GM21529 (cell line): ENCODE results near the gene NCR2.
A peak's percentile ranks its signal among the peaks of the same experiment; 100 is the strongest.
"Not testable (repeated sequence)": the region's sequence is repeated elsewhere in the genome, so short reads cannot be mapped to it uniquely, and the experiment has no call there.

ENCODE experiments used
- ATAC-seq: cut with Tn5 transposase; IDR thresholded peaks from one replicate; pipeline ENCODE4 v1.9.1; 2021; ENCODE audit not compliant: unreplicated experiment

The NCR2 gene, protein sequence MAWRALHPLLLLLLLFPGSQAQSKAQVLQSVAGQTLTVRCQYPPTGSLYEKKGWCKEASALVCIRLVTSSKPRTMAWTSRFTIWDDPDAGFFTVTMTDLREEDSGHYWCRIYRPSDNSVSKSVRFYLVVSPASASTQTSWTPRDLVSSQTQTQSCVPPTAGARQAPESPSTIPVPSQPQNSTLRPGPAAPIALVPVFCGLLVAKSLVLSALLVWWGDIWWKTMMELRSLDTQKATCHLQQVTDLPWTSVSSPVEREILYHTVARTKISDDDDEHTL

DNA sequence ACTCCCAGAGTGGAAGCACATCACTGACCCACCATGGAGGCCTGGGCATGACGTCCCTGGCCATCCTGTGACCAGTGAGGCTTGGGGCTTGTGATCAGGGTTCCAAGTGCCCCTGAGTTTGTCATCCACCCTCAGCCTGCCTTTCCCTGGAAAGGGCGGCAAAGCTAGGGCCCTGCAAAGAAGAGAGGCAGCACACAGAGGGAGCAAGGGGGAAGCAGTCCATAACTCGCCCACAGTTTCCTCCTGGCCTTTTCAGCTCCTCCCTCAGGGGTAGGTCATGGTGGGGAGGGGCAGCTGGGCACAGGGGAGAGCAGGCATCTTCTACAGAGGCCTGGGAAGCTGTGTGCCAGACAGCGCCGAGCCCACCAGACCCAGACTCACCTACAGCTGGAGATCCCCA is at the start of gene NCR2:
Gene NCR2 (plus strand): TSS at position 313 of the 400 bp plus-strand sequence. CDS start 269 bp downstream, outside the sequence.
- no peak for ATAC-seq

DNA sequence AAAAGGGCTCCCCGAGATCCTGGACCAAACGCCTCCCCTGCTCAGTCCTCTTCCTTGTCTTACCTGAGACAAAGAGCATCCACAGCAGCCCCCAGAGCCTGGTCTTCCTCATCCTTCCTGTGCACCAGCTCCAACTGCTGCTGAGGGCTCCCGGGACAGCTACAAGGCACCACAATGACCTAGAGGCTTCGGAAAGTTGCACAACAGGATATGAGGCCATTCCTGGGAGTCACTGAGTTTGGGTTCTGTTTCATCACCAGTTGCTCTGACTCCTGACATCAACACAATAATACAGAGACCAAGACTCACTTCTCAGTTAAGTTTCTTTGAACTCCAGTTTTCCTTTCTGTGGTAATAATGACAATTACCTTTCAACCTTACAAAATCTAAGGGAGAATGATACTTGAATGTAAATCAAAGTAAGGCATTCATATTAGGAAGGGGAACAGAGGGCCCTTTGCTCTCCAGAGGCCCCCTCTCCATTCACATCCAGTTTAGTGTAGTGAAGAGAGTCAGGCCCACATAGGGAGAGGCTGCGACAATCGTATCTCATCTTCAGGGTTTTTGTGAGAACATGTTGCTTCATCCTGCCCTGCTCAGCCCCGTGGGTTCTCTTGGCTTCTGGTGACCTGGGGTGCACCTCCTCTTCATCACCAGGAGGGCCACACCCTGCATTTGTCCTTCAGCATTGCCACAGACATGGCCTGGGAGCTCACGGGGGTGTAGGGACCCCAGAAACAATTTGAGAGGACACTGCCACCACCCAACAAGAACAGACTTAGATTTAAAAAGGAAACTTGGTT is 48.7 kb upstream of the NCR2 start, which contains the start of gene TREM1:
Gene TREM1 (minus strand): TSS at position 139 of the 803 bp plus-strand sequence. CDS start 27 bp downstream, at position 112.
- no peak for ATAC-seq

DNA sequence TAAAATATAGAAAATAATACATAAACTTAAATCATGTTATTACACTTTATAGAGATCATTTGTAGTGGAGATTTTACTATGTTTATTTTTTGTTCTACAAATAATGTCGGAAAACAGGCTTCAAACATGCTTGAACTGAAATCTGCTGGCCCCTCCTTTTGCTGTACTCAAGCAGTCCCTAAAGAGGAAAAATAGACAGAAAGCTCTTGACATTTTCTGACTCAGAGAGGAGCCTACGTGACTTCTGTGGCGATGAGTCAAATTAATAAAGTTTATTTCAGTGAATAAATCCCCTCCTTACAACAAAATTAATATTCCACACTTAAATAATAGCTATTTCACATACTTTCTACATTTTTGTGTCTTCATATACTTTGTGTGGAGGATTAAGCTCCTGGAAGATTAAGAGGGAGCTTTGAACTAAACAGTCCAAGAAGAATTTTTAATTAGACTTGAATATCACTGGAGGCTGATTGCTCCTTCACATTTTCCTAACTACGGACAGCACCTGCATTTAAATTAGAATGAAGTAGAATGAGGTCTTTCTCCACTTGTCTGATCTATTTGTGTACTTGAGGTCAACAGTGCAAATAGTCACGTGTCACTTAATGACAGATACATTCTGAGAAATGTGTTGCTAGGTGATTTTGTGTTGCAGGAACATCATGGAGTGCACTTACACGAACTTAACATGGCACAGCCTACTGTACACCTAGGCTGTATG is 47.2 kb upstream of the NCR2 start:
- peak; percentile 71 for ATAC-seq

DNA sequence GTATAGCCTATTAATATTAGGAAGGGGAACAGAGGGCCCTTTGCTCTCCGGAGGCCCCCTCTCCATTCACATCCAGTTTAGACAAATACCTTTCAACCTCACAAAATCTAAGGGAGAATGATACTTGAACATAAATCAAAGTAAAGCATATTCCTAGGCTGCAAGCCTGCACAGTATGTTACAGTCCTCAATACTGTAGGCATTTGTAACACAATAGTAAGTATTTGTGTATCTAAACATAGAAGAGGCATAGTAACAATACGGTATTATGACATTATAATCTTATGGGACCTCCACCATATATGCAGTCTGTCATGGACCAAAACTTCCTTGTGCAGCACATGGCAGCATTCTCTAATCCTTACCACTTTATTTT is 46.7 kb upstream of the NCR2 start:
- ATAC-seq, result no peak

DNA sequence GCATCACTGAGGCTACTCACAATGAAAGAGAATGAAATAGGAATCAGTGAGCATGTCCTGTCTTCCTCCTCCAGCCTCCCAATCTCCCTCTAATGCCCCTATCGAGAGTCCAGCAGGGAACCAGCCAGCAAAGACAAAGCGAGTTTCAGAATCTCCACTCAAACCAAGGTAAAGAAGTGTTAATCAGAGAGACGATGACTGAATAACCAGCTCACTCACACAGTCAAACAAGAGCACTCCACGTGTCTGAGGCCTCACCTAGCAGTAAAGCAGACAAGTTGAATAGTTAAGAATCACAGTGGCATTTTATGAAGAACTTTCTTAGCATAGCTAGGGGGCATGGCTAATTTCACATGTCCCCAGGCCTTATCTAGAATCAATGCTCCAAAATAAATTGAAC is 45.6 kb upstream of the NCR2 start:
- ATAC-seq, result no peak

DNA sequence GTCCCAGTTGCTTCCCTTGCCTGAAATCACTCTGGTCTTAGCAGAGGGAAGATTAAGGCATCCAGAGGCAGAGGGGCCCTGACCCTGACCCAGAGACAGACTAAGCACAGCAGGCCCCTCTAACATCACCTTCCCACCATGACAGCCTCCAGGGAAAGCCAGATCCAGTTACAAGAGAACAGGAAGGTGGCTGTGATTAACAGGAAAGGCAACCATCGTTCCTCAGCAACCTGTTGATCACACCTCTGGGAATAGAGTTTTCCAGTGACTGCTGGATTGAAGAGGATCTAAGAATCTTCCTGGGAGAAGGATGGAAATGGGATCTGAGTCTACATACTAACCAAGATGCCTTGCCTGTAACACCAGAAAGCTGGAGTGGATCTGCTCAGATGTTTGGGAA is 43.7 kb upstream of the NCR2 start:
- ATAC-seq, result no peak

DNA sequence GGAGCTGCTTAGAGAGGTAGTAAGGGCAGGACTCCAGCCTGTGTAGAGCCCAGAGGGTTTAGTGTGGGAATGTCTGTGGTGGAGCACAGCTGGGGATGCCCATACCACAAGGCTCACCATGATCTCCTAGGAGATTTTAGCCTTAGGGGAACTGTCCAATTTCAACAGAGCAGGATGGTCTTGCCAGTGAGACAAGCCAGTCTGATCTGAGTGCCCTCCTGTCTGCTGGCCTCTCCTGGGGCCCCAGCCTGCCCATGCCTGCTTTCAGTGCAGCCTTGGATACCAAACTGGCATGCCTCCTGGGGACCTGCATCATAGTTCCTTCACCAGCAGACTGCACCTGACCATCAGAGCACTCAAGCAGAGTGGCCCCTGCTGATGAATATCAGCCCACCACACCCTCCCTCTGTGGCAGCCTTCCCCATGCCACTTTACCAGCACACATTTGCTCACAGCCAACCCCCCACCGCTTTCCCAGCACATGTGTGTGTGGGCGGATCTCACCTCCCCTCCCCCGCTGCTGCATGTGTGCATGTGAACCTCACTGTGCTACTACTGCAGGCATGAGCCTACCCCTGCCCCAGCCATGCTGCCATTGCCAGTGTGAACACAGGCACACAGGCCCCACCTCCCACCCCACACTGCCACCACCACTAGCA is 41.1 kb upstream of the NCR2 start:
- no peak for ATAC-seq

DNA sequence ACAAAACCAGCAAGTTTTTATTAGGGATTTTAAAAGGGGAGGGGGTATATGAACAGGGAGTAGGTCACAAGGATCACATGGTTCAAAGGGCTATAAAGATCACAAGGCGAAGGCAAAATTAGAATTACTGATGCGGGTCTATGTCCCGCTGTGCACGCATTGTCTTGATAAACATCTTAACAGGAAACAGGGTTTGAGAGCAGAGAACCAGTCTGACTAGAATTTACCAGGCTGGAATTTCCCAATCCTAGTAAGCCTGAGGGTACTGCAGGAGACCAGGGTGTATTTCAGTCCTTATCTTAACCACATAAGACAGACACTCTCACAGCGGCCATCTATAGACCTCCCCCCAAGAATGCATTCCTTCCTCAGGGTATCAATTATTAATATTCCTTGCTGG is 38.2 kb upstream of the NCR2 start:
- not testable (repeated sequence) for ATAC-seq

DNA sequence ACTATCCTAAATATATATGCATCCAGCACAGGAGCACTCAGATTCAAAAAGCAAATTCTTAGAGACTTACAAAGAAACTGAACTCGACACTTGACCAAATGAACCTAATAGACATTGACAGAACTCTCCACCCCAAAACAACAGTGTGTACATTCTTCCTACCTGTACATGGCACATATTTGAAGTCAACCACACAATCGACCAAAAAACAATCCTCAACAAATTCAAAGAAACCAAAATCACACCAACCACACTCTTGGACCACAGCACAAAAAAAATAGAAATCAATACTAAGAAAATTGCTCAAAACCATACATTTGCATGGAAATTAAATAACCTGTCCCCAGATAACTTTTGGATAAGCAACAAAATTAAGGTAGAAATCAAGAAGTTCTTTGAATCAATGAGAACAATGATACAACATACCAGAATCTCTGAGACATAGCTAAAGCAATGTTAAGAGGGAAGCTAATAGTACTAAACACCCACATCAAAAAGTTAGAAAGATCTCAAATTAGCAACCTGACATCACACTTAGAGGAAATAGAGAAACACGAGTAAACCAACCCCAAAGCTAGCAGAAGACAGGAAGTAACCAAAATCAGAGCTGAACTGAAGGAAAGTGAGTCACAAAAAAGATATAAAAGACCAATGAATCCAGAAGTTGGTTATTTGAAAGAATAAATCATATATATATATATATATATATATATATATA is 36.5 kb upstream of the NCR2 start:
- no peak for ATAC-seq

DNA sequence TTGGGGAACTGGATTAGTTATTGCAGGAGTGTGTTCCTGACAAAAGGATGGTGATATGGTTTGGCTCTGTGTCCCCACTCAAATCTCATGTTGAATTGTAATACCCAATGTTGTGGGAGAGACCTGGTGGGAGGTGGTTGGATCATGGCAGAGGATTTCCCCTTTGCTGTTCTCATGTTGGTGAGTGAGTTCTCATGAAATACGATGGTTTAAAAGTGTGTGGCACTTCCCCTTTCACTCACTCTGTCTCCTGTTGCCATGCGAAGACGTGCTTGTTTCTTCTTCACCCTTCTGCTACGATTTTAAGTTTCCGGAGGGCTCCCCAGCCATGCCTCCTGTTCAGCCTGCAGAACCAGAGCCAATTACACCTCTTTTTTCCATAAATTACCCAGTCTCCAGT is 32.8 kb upstream of the NCR2 start:
- ATAC-seq, result no peak

DNA sequence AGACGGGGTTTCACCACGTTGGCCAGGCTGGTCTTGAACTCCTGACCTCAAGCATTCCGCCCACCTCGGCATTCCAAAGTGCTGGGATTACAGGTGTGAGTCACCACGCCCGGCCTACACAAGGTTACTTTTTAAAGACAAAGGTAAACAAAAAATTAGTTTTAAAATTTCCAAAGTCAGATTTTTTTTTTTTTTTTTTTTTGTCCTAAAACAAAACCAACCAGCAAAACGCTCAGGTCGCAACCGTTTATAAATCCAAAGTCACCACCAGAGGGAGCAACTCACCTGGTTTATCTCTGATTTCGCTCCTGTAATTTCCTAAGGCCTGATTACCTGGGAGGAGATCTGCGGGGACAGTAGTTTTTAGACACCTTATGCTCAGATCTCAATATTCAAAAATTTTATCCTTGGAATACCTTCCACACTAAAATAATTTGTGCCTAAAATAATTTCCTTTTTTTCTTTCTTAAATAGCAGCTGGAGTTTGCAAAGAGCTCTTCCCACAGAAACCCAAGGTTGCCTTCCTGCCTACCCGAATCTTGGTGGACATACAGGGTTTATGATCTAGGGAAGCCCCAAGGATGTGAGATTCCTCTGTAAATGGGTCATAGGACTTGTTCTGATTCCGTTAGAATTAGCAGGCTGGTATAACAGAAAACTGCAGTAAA is 29.1 kb upstream of the NCR2 start:
- ATAC-seq, result no peak

DNA sequence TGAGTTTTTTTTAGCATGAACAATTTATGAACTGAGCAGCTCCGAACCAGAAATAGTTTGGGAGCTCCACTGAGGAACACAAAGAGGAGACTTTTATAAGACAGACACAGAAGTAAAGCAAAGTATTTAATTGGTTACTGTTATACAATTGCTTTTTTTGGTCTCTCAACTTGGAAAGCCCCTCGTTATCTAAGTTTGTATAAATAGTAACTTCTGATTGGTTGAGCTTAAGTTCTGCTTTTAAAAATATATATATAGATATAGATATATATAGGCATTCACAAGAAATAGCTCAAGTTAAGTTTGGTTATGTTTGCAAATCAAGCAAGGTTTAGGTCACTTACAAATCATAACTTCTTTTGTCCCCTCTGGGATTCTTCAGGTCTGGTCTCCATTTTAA is 20.2 kb upstream of the NCR2 start:
- no peak for ATAC-seq

DNA sequence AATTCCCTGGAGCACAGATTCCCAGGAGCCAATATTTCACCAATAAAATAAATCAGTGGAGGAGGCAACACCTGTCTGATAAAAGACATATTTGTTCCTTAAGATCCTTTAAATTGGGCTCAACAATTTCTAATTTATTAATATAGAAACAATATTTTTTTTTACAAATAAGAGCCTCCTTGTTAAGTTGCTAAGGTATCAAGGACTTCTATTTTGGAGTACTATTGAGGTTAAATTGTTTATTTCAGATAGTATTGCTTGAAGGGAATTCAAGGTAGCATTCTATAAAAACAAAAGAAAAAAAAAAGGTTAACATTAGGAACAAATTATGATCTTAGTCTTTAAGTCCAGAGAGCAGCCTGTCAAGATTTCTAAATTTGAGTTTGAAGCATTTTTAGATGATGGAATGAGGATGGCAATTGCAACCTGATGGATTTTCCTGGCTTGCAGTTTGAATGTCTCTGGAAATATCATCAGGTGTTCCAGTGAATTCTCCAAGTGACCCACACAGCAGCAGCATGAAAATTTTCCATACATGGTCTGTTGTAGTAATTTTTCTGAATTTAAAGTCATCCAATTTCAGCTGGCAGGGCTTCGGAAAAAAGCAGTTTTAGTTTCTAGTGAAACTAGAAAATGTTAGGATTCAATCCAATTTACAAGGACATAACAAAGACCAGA is 19.3 kb upstream of the NCR2 start:
- no peak for ATAC-seq

DNA sequence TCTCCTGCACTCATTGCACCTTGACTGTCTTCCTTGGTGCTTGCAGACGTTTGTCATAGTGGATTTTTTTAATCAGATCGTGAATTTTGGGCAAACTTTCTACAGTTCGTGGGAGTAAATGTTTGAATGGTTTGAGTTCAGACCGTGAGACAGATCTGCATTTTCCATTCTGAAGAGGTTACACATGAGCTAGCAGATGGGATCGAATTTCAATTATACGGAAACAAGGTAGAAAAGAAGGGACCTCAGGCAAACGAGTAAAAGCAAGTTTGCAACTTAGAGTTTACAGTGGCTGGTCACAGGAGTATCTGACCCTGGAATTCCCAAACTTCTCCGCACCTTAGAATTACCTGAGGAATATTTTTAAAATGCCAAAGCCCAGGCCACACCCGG is 17.2 kb upstream of the NCR2 start:
- no peak for ATAC-seq

DNA sequence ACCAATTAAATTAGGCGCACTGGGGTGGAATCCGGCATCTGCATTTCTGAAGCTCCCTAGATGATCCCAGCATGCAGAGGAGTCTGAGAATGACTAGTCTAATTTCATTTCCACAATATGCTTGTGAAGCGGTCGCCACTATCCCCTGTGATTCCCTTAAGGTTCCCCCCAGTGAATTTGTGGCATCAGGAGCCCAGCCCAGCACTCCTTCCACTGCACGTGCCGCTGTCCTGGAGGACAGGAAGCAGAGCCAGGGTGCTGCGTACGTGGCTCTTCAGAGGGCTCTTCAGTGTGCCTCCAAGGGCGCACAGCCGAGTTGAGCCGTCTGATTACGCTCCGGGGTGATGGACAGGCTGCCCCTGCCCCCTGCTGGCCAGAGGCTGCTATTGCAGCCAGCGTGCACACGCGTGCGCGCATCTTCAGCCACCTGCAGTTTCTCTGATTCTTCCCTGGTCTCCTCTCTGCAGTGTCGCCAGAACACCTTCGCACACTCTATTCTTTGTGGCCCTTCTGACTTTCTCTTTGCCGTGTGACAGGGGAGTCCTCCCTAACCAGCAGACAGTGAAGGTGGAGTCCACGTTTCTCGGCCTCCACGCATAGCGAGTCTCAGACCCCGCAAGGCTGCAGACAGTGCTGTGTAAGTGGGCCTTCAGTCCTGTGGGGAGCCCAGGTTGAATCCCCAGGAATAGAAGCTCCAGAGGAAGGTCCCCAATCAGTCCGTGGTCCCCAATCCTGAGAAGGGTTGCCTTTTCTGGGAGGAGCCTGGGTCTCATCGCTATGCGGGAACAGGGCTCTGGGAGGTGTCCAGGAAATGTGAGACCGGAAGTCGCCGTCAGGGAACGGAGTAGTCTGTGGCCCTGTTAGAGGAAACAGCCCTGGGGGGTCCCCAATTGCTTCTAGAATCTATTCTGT is 16.5 kb upstream of the NCR2 start:
- peak; percentile 89 for ATAC-seq

DNA sequence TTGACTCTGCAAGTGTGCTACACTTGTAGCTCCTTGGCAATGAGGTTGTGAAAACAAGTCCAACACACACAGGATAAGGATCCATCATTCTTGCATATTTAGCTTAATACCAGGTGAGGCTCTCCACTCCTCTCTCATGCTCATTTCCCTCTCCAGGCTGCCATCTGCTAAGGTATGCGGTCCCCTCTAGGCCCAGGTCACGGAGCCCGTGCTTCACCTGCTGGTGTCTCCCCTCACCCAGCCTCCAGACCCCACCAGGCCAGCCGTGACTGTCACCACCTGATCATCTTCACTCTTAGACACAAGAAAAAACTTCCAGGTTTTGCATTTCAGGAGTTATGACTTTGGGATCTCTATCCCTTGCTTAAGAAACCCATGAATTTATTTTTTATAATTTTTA is 14.2 kb upstream of the NCR2 start:
- no peak for ATAC-seq

DNA sequence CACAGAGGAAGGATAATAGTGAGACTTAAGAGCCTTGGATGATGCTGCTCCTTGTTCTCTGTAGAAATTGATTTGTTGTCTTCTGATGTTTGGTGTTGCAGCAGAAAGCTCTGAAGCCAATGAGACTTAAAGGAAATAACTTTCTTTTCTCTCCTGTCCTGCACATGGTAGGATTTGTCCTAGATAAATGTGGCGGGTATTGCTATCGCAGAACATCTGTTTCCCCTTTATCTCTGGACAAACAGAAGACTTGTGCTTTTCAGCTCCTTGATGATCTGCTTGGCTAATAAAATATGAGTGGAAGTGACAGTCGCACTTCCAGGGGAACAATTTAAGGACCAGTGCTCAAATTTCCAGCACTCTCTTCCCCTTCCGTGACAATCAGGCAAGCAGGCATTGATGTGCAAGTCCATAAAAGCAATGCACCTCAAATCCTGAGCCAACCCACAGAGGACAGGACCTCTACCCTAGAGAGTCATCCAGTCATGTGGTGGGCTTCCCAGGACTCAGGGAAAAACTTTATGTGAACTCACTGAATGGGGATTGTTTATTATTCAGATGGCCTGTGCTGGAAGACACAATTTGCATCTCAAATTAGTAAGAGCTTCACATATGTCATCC is 9.9 kb upstream of the NCR2 start:
- no peak for ATAC-seq

DNA sequence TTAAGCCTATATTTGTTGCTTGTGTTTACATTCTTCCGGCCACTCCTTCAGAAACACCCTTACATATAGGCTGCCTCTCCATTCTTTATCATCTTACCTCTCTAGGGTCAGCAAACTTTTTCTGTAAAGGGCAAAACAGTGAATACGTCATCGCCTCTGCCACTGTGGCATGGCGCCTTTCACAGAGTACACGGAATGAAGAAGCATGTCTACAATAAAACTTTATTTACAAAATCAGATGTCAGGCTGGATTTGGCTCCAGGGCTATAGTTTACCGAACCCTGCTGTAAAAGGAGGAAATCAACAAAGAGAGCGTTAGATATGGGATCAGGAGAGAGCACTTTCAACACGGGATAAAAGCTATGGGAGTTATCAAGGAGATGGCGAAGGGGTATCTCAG is 9.3 kb upstream of the NCR2 start:
- ATAC-seq, result no peak
